Lung (tissue), 12 donors: ENCODE measurements around the gene DOCK1. TPM values are rescaled to one million over a fixed set of nuclear protein-coding genes. Genes with fewer than 3 reads are reported as not detected.

Experiments
- ATAC-seq: fragments of 200-7000 bp; cut with Tn5 transposase; one replicate; pipeline ENCODE4 v1.9.1; 2020; ENCODE audit warnings: moderate number of reproducible peaks; ENCODE audit not compliant: insufficient read depth, low FRiP score
- DNase-seq, 3 donors: peaks; one replicate each; pipeline ENCODE4 v3.0.0-alpha.2; 2013 to 2017
- H3K27ac ChIP-seq, 2 donors: one replicate each; pipeline ENCODE4 v1.5.1; 2013; ENCODE audit warnings: mild to moderate bottlenecking in 2 of 2, moderate library complexity in 2 of 2, control low read depth in 1 of 2, inconsistent platforms in 1 of 2, low read depth in 1 of 2, low read length in 1 of 2
- H3K27me3 ChIP-seq, 3 donors: one replicate each; pipeline ENCODE4 v1.5.1; 2013; ENCODE audit warnings: low read length in 2 of 3; ENCODE audit not compliant: control insufficient read depth in 3 of 3, insufficient read depth in 3 of 3
- H3K36me3 ChIP-seq, 4 donors: one replicate each; pipeline ENCODE4 v1.5.1; 2013; ENCODE audit warnings: low read length in 4 of 4, mild to moderate bottlenecking in 1 of 4, moderate library complexity in 1 of 4; ENCODE audit not compliant: control insufficient read depth in 4 of 4, insufficient read depth in 4 of 4
- H3K4me1 ChIP-seq, 5 donors: one replicate each; pipeline ENCODE4 v1.5.1; 2013; ENCODE audit warnings: low read length in 5 of 5, mild to moderate bottlenecking in 2 of 5, moderate library complexity in 1 of 5; ENCODE audit not compliant: control insufficient read depth in 5 of 5, insufficient read depth in 5 of 5
- H3K4me3 ChIP-seq: one replicate; pipeline ENCODE4 v1.5.1; 2013; ENCODE audit warnings: mild to moderate bottlenecking, control low read depth, moderate library complexity
- H3K9ac ChIP-seq, 2 donors: one replicate each; pipeline ENCODE4 v1.5.1; 2013; ENCODE audit warnings: low read length in 2 of 2, control low read depth in 1 of 2; ENCODE audit not compliant: insufficient read depth in 1 of 2
- H3K9me3 ChIP-seq, 4 donors: one replicate each; pipeline ENCODE4 v1.5.1; 2013; ENCODE audit warnings: low read length in 3 of 4, mild to moderate bottlenecking in 1 of 4, moderate library complexity in 1 of 4; ENCODE audit not compliant: control insufficient read depth in 4 of 4, insufficient read depth in 3 of 4
- CTCF ChIP-seq: IDR thresholded peaks from 2 replicates; pipeline ENCODE4 v1.5.1; 2012; ENCODE audit warnings: mild to moderate bottlenecking; ENCODE audit errors: control extremely low read depth, extremely low read depth
- WGBS, 2 donors: extraction: QIAGEN DNeasy Blood & Tissue Kit; methylation state at CpG; one replicate each; pipeline ENCODE4 v1.1.7; 2013; 5-methylcytosine and 5-hydroxymethylcytosine counted together
- polyA plus RNA-seq, 2 donors: library from polyadenylated mRNA; stranded (reverse); fragments of 200-250 nt; gene quantifications; one replicate each; pipeline ENCODE4 v1.2.1, GENCODE V29; 2013
- total RNA-seq, 2 donors: library from RNA; depleted of rRNA in 1 of 2; stranded (reverse); fragments of >200 nt in 1 of 2; gene quantifications; one replicate each; pipeline ENCODE4 v1.2.1, GENCODE V29; 2014 to 2021
- donor health status: control.
- donor health status: control.
- donor health status: Bipolar disorder and iron deficiency.
- donor health status: healthy.
- donor health status: DM: yes; HTN: yes; CAD: no.

DOCK1 gene
- total and polyA plus RNA-seq, 4 donors, result 11.2 to 102 (median 30.5) TPM

GRCh38 chr10:127485153-127485857, 580.1 kb downstream of the DOCK1 start:
- Histone ChIP-seq H3K27me3 (peaks cover 0 to 7% (median 0%) of the 10 kb centered on the region in 3 donors), H3K9me3 (peaks cover 0 to 5% (median 0%) of the 10 kb centered on the region in 4 donors), H3K36me3 (no peaks in the 10 kb centered on the region), H3K4me3 (no peak overlapping the region), H3K27ac (no peak overlapping the region), H3K4me1 (no peaks in the 10 kb centered on the region), H3K9ac (no peak overlapping the region)
- 55 to 66% methylated on average over 16 of the region's 16 CpGs for WGBS, 2 donors
- peak in 1 of 3 donors; percentile 39 for DNase-seq
- no peak for ATAC-seq
- TF ChIP-seq CTCF, result no peak

- Histone ChIP-seq H3K4me1 (no peaks in the 10 kb centered on the region), H3K27ac (no peak overlapping the region), H3K27me3 (peaks cover 0 to 4% (median 0%) of the 10 kb centered on the region in 3 donors), H3K9me3 (peaks cover 0 to 7% (median 0%) of the 10 kb centered on the region in 4 donors), H3K4me3 (no peak overlapping the region), H3K9ac (no peak overlapping the region), H3K36me3 (no peaks in the 10 kb centered on the region)
- WGBS, 2 donors, result 87 to 92% methylated on average over 6 of the region's 6 CpGs
- no peak for TF ChIP-seq CTCF
- no peak for DNase-seq
- ATAC-seq, result no peak
Observed at GRCh38 chr10:127486355-127486754, 581.1 kb downstream of the DOCK1 start.

GRCh38 chr10:127492607-127493250, 587.5 kb downstream of the DOCK1 start:
- Histone ChIP-seq H3K4me3 (no peak overlapping the region), H3K36me3 (no peaks in the 10 kb centered on the region), H3K27ac (no peak overlapping the region), H3K27me3 (no peaks in the 10 kb centered on the region), H3K9me3 (peaks cover 0 to 8% (median 2%) of the 10 kb centered on the region in 4 donors), H3K4me1 (no peaks in the 10 kb centered on the region), H3K9ac (no peak overlapping the region)
- TF ChIP-seq CTCF, result no peak
- 48 to 62% methylated on average over 8 of the region's 8 CpGs for WGBS, 2 donors
- ATAC-seq (no peak), DNase-seq (no peak)
